SHP77 (cell line): ENCODE data around the gene FAM174A.

Experiments used
- DNase-seq, 2 experiments: peaks; one replicate each; lab custom pipeline; 2025; lab: John Stamatoyannopoulos, UW

FAM174A gene

DNA sequence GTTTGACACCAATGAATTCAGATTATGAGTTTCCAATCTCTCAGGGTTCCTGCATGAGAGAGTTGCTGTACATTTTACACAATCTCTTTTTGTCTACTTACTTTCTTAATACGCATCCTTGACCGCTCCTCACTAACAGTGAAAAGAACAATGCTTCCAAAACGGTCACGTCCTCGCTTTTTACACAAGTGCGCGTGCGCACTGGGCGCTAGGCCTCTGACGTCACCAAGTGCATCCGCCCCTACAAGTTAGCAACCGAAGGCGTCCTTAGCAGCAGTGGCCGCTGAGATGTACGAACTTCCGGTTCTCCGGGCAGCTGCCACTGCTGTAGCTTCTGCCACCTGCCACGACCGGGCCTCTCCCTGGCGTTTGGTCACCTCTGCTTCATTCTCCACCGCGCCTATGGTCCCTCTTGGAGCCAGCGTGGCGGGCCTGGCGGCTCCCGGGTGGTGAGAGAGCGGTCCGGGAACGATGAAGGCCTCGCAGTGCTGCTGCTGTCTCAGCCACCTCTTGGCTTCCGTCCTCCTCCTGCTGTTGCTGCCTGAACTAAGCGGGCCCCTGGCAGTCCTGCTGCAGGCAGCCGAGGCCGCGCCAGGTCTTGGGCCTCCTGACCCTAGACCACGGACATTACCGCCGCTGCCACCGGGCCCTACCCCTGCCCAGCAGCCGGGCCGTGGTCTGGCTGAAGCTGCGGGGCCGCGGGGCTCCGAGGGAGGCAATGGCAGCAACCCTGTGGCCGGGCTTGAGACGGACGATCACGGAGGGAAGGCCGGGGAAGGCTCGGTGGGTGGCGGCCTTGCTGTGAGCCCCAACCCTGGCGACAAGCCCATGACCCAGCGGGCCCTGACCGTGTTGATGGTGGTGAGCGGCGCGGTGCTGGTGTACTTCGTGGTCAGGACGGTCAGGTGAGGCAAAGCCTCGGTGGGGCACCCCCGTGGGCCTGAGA lies at the start of gene FAM174A:
TSS of gene FAM174A (plus strand) at position 315 of the 946 bp plus-strand sequence. CDS start at position 472, 157 bp downstream.
- peak; percentile 96 to 97 for DNase-seq

GRCh38 chr5:100493996-100494395 lies 41.2 kb upstream of the FAM174A start:
- no peak for DNase-seq

DNA sequence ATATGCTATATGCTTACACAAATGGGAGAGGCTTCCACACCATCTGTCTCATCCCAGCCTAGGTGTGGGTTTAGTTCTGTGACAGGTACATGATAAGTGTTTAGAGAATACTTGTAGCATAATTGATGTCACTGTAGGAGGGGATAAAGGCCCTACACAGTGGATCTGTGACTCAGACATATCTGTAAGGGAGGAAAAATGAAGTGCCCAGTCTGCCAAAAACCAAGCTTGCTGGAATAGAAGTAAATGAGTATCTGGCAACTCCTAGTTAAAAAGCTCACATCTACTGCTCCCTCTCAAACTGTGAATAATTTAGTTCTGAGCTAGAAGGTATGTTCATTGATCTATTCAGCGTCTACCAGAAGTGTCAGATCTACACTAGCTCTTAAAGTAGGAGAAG lies 38.9 kb upstream of the FAM174A start:
- no peak for DNase-seq

DNA sequence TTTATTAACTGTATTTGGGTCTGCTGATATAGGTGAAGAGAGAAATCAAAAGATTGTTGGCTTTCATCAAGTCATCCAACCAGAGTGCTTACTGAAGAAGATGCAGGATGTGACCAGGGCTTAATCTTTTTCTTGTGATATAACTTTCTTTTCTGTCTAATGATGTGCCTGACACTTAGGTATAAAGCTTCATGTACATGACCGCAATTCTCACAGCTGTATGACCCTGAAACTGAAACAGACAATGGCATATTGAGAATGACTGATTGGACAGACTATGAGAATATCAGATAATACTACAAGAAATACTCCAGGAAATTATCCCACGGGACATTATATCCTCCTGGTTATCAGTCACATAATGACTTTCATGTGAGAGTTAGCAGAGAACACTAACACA lies 32.5 kb upstream of the FAM174A start:
- DNase-seq: no peak

- no peak for DNase-seq
These were observed 29.0 kb upstream of the FAM174A start for GRCh38 chr5:100505984-100506670.

- DNase-seq: no peak
These were observed 18.9 kb upstream of the FAM174A start for GRCh38 chr5:100516285-100516684.

DNA sequence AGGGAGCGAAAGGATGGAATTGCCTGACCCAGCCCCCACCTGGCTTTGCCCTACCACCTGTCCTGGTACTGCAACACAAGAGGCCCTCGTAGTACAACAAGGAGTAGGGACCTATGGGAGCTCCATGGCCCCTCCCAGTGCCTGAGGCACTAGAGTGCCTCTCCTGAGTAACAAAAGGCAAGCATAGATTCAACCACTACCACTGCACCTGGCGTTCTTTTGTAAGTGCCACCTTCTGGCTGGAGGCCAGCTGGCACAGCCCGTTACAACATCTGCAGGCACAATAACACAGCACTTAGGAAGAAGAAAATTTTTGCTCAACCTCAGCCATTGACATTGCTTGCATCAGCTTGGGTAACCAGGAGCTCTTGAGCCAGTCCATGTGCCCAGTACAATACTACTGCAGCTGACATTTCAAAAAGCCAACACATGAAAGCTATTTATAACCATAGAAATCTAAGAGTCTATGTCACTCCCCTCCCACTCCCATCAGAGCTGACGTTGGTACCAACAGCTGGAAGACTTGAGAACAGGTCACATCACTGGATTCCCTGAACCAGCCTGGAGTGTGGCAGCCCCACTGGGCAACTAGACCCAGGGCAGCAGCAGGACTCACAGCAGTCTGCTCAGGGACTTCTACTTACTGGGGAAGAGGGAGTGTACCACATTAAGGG lies 17.7 kb upstream of the FAM174A start:
- DNase-seq: peak; percentile 98 to 99

DNA sequence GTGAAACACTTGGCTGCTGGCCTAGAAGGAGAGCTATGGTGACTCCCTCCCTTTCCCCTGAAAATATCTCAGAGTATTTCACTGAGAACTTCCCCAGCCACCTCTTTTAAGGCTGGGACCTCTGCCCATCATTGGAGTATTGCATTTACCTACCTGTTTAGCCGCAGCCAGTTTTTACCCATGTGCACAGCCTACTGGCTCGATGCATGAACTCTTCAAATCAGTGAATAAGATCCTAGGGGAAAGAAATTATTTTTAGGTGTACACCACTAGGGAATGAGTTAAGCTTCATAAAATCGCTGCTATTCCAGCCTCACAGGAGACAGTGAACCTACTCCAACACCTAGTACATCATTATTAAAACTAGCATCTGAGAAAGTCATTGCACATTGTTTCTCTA lies 16.8 kb upstream of the FAM174A start:
- no peak for DNase-seq

DNA sequence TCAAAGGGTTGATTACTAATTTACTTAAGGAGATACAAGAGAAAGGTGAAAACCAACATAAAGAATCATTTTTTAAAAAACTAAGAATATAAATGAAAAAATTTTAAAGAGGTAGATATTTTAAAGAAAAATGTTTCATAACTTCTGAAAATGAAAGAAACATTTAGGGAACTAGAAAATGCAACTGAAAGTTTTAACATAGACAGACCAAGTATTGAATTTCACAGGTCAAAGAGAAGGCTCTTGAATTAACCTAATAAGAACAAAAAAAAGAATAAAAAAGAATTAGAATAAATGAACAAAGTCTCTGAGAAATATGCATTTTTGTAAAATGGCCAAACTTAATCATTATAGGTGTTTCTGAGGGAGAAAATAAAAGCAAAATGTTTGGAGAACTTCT lies 16.1 kb upstream of the FAM174A start:
- DNase-seq: no peak

DNA sequence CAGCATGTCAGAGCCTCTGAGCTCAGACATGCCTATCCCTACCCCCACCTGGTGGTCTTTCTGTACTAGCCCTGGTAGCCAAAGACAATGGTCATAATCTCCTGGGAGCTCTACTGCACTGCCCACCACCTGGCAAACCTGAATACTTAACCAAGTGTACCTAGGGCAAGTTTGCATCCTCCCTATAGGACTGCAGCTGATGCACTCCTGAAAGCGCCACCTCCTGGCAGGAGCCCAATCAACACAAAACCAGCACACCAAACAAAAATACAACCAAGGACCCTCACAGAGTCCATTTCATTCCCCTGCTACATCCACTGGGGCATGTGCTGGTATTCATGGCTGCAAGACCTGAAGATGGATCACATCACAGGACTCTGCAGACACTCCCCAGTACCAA lies 14.8 kb upstream of the FAM174A start:
- DNase-seq: no peak

DNA sequence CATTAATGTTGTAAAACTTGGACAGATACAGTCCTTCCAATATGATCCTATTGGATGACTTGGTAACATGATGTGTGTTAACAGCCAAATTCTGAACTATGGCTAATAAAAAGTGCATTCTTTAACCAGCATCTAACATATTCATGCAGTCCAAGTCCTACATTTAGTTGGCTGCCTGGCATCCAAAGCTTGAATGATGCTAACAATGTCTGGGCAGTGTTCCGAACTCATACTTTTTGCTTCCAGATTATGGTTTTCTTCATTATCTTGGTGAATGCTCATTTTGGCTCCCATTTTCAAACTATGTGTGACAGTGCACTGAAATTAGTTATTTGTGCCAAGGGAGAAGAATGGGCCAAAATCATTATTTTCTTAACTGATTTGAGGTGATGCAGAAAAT lies 2.8 kb downstream of the FAM174A start:
- no peak for DNase-seq

- DNase-seq: no peak
These were observed 4.3 kb downstream of the FAM174A start for GRCh38 chr5:100539519-100539918.

- DNase-seq: no peak
These were observed 6.9 kb downstream of the FAM174A start for GRCh38 chr5:100542086-100542485.

DNA sequence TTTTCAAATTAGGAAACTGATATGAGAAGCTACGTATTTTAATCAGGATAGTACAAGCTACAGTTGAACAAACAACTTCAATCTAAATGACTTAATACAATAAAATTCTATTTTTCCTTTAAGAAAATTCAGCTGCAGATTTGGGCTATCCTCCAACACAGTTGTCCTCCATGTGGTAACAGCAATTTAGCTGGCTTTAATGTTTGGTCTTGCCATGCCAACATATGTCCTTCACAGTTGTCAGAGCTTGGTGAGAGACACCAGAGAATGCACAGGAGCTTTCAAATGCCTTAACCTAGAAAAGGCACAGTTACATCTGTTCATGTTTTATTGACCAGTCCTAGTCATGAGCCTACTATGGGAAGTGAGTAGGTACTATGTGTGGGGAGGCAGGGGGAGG lies 10.8 kb downstream of the FAM174A start:
- no peak for DNase-seq

- DNase-seq: no peak
These were observed 15.4 kb downstream of the FAM174A start for GRCh38 chr5:100550531-100551051.

DNA sequence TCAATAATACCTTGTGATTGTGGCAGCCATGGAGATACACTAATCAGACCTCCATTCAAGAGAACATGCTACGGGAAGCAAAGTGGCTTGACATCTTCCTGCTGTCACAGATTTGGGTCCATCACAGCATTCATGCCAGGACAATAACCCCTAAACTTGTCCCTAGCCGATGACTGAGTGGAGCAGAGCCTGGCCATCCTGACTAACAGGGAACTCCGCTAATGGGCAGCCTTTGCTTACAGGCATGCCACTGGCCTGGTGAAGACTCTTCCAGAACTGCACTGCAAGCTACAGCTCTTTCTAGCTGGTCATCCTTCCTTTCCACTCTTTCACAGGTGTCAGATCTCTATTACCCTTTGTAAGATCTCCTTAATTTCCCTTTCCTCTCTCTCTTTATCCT lies 16.0 kb downstream of the FAM174A start:
- no peak for DNase-seq

DNA sequence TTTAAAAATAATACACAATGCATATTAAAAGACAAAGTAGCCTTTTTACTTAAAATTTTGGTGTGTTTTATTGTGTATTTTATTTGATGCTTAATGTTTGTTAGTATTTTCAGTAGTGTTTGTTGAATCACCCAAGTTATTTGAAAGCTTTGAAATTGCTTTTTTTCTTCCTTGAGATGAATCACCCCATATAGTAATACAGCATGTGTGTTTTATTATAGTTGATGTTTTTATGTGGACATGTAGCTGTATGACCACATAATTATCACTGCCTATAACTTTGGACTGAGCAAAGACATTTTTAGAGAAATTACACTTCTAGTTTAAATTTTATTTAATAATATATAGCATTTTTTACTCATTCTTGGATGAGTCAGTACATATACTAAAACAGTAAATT lies 18.0 kb downstream of the FAM174A start:
- no peak for DNase-seq

GRCh38 chr5:100560860-100561259 lies 25.7 kb downstream of the FAM174A start:
- DNase-seq: no peak

- no peak for DNase-seq
These were observed 27.6 kb downstream of the FAM174A start for GRCh38 chr5:100562821-100563220.

DNA sequence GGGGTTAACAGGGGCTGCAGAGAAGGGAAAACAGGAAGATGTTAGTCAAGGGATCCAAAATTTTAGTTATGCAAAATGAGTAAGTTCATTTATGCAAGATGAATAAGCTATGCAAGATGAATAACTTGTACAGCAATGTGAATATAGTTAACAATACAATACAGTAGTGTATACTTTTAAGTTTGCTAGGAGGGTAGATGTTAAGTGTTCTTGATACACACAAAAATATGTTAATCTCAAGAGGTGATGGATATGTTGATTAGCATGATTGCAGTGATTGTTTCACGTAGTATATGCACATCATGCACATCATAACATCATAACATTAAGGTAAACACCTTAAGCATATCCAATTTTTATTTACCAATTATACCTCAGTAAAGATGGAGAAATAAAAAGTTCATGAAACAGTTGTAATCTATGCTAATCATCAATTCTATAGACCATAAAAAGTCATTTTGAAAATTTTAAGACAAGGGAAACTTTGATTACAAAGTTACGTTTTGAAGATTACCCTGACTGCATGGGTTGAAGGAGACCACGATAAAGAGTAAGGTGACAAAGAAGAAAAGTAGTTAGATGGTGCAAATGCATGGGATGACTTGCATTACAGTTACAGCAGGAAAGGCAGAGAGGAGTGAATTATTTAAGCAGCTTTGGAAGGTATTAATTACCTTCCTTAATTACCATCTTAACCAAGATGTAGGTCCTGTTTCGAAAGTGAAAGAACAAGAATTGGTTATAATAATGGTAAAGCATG lies 31.4 kb downstream of the FAM174A start:
- no peak for DNase-seq

GRCh38 chr5:100574716-100575115 lies 39.5 kb downstream of the FAM174A start:
- no peak for DNase-seq

GRCh38 chr5:100575815-100576214 lies 40.6 kb downstream of the FAM174A start:
- DNase-seq: no peak
